ENCODE data around the gene CDHR1. TPM values are rescaled to one million over a fixed set of nuclear protein-coding genes. Genes with fewer than 3 reads are reported as not detected.

The CDHR1 gene
- polyA plus RNA-seq, 3 donors, result not detected

- no peak overlapping the region for H3K27ac ChIP-seq (ENCODE audit: low read depth in 1 of 2, low read length in 2 of 2)
- 92% methylated on average over 2 of the region's 4 CpGs for WGBS (ENCODE audit: insufficient coverage)
- no peak for DNase-seq
- Mint-ChIP-seq H3K36me3 (no peaks in the 10 kb centered on the region), H3K9me3 (peaks cover 0 to 8% (median 2%) of the 10 kb centered on the region in 7 donors), H3K4me3 (no peak overlapping the region), H3K27ac (no peak overlapping the region), H3K4me1 (no peaks in the 10 kb centered on the region), H3K27me3 (ENCODE audit: low read depth in 3 of 3) (peaks cover 4 to 13% (median 12%) of the 10 kb centered on the region in 3 donors)
- H3K9me3 ChIP-seq (replicated peaks in 1 of 2; ENCODE audit: control insufficient read depth in 1 of 2, insufficient read depth in 1 of 2, low read length in 2 of 2), result no peaks in the 10 kb centered on the region
- no peak overlapping the region for H3K9ac ChIP-seq (ENCODE audit: insufficient read depth, low read length, poor library complexity, severe bottlenecking)
- H3K27me3 ChIP-seq (ENCODE audit: control insufficient read depth in 2 of 2, insufficient read depth in 2 of 2, low read length in 2 of 2), result no peaks in the 10 kb centered on the region
- no peaks in the 10 kb centered on the region for H3K36me3 ChIP-seq (replicated peaks in 1 of 2; ENCODE audit: control insufficient read depth in 1 of 2, insufficient read depth in 2 of 2, low read length in 2 of 2)
- intact Hi-C loops (cut with micrococcal nuclease), result no loop called here
- H3K4me3 ChIP-seq (replicated peaks in 1 of 3; ENCODE audit: low read depth in 2 of 3, low read length in 3 of 3), result no peak overlapping the region
- H3K4me1 ChIP-seq (ENCODE audit: control insufficient read depth in 1 of 2, insufficient read depth in 2 of 2, low read length in 2 of 2), result no peaks in the 10 kb centered on the region
- H2AFZ ChIP-seq (ENCODE audit: insufficient read depth, low read depth, low read length, poor library complexity, severe bottlenecking), result no peak overlapping the region
- no peaks in the 10 kb centered on the region for H3K79me2 ChIP-seq (ENCODE audit: insufficient read depth, low read length)
- H4K20me1 ChIP-seq (ENCODE audit: insufficient read depth, low read length), result no peaks in the 10 kb centered on the region
- no peak overlapping the region for H3K4me2 ChIP-seq (replicated peaks; ENCODE audit: extremely low read depth, low read length, poor library complexity, severe bottlenecking)
- TF ChIP-seq, protein P1, sequence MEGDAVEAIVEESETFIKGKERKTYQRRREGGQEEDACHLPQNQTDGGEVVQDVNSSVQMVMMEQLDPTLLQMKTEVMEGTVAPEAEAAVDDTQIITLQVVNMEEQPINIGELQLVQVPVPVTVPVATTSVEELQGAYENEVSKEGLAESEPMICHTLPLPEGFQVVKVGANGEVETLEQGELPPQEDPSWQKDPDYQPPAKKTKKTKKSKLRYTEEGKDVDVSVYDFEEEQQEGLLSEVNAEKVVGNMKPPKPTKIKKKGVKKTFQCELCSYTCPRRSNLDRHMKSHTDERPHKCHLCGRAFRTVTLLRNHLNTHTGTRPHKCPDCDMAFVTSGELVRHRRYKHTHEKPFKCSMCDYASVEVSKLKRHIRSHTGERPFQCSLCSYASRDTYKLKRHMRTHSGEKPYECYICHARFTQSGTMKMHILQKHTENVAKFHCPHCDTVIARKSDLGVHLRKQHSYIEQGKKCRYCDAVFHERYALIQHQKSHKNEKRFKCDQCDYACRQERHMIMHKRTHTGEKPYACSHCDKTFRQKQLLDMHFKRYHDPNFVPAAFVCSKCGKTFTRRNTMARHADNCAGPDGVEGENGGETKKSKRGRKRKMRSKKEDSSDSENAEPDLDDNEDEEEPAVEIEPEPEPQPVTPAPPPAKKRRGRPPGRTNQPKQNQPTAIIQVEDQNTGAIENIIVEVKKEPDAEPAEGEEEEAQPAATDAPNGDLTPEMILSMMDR (IDR thresholded peaks at IDR 0.05), result no peak
Observed at GRCh38 chr10:84235096-84235495, 40.8 kb downstream of the CDHR1 start.

DNA sequence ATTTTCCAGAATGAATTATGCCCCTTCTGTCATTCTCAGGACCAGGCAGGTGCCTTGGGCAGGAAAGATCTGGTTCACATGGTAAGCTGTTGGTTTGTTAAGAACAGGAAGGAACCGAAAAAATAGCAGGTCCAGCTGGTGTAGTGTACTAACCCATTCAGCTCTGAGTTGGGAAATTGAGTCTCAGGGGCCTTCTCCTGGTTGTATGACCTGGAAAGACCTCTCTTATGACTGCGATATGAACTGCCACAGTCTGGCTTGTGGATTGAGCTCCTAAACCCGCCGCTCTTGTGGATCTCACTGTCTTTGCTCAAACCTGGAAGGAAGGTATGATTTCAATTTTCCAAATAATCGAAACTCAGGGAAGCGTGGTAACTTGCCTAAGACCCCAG, 42.5 kb downstream of the CDHR1 start:
- no peak overlapping the region for H2AFZ ChIP-seq (ENCODE audit: insufficient read depth, low read depth, low read length, poor library complexity, severe bottlenecking)
- H3K27ac Mint-ChIP-seq, result no peak overlapping the region
- intact Hi-C loops (cut with micrococcal nuclease), result no loop called here
- H3K27me3 ChIP-seq (ENCODE audit: control insufficient read depth in 2 of 2, insufficient read depth in 2 of 2, low read length in 2 of 2), result no peaks in the 10 kb centered on the region
- no peaks in the 10 kb centered on the region for H3K9me3 ChIP-seq (replicated peaks in 1 of 2; ENCODE audit: control insufficient read depth in 1 of 2, insufficient read depth in 1 of 2, low read length in 2 of 2)
- no peaks in the 10 kb centered on the region for H3K4me1 Mint-ChIP-seq
- H3K9ac ChIP-seq (ENCODE audit: insufficient read depth, low read length, poor library complexity, severe bottlenecking), result no peak overlapping the region
- no peaks in the 10 kb centered on the region for H3K4me1 ChIP-seq (ENCODE audit: control insufficient read depth in 1 of 2, insufficient read depth in 2 of 2, low read length in 2 of 2)
- H4K20me1 ChIP-seq (ENCODE audit: insufficient read depth, low read length), result no peaks in the 10 kb centered on the region
- peaks cover 0 to 8% (median 2%) of the 10 kb centered on the region in 7 donors for H3K9me3 Mint-ChIP-seq
- H3K79me2 ChIP-seq (ENCODE audit: insufficient read depth, low read length), result no peaks in the 10 kb centered on the region
- no peak overlapping the region for H3K27ac ChIP-seq (ENCODE audit: low read depth in 1 of 2, low read length in 2 of 2)
- H3K27me3 Mint-ChIP-seq (ENCODE audit: low read depth in 3 of 3), result peaks cover 4 to 16% (median 14%) of the 10 kb centered on the region in 3 donors
- DNase-seq, result no peak
- TF ChIP-seq, protein P1 (IDR thresholded peaks at IDR 0.05), result no peak
- H3K36me3 Mint-ChIP-seq, result no peaks in the 10 kb centered on the region
- 44% methylated on average over 1 of the region's 6 CpGs for WGBS (ENCODE audit: insufficient coverage)
- no peak overlapping the region for H3K4me2 ChIP-seq (replicated peaks; ENCODE audit: extremely low read depth, low read length, poor library complexity, severe bottlenecking)
- no peak overlapping the region for H3K4me3 ChIP-seq (replicated peaks in 1 of 3; ENCODE audit: low read depth in 2 of 3, low read length in 3 of 3)
- H3K36me3 ChIP-seq (replicated peaks in 1 of 2; ENCODE audit: control insufficient read depth in 1 of 2, insufficient read depth in 2 of 2, low read length in 2 of 2), result no peaks in the 10 kb centered on the region
- no peak overlapping the region for H3K4me3 Mint-ChIP-seq

Data from CD14-positive monocyte (primary cell).